ENCODE results near the gene PLXNA4. TPM values are rescaled to one million over a fixed set of nuclear protein-coding genes. Genes with fewer than 3 reads are reported as not detected.

PLXNA4 gene
- total and polyA plus RNA-seq, 12 donors = 0.83 to 17.0 (median 11.5) TPM

DNA sequence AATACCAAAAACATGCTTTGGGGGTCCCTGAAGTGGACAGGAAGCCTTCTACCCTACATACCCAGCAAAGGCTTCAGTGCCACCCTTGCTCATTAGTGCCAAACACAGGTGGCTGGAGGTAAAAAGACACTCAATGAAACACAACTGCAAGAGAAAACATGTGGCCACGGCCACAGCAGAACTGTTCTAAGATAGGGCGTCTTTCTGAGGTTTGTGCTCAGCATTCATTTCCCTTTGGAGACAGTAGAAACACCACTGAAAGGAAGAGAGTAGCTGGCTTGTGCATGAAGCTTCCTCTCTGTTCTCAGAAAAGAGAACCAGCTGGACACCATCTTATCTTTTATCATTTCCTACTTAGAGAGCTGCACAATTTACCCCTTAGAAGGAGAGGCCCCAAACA is 143.0 kb downstream of the PLXNA4 start:
- WGBS, 2 donors = 49 to 80% methylated on average over 2 of the region's 2 CpGs
- intact Hi-C loops (cut with DNase I) = no loop called here
- no peaks in the 10 kb centered on the region for H3K36me3 ChIP-seq
- peak overlapping the region in 1 of 10 donors; percentile 22 for H3K27ac ChIP-seq
- H3K9me3 ChIP-seq = no peaks in the 10 kb centered on the region
- TF ChIP-seq, protein P1, sequence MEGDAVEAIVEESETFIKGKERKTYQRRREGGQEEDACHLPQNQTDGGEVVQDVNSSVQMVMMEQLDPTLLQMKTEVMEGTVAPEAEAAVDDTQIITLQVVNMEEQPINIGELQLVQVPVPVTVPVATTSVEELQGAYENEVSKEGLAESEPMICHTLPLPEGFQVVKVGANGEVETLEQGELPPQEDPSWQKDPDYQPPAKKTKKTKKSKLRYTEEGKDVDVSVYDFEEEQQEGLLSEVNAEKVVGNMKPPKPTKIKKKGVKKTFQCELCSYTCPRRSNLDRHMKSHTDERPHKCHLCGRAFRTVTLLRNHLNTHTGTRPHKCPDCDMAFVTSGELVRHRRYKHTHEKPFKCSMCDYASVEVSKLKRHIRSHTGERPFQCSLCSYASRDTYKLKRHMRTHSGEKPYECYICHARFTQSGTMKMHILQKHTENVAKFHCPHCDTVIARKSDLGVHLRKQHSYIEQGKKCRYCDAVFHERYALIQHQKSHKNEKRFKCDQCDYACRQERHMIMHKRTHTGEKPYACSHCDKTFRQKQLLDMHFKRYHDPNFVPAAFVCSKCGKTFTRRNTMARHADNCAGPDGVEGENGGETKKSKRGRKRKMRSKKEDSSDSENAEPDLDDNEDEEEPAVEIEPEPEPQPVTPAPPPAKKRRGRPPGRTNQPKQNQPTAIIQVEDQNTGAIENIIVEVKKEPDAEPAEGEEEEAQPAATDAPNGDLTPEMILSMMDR (IDR thresholded peaks at IDR 0.05) = no peak
- no peak overlapping the region for H3K4me3 ChIP-seq
- DNase-seq = no peak
- H3K4me1 ChIP-seq = peaks cover 0 to 76% (median 40%) of the 10 kb centered on the region in 9 donors
- no peaks in the 10 kb centered on the region for H3K27me3 ChIP-seq
- no peak for ATAC-seq

DNA sequence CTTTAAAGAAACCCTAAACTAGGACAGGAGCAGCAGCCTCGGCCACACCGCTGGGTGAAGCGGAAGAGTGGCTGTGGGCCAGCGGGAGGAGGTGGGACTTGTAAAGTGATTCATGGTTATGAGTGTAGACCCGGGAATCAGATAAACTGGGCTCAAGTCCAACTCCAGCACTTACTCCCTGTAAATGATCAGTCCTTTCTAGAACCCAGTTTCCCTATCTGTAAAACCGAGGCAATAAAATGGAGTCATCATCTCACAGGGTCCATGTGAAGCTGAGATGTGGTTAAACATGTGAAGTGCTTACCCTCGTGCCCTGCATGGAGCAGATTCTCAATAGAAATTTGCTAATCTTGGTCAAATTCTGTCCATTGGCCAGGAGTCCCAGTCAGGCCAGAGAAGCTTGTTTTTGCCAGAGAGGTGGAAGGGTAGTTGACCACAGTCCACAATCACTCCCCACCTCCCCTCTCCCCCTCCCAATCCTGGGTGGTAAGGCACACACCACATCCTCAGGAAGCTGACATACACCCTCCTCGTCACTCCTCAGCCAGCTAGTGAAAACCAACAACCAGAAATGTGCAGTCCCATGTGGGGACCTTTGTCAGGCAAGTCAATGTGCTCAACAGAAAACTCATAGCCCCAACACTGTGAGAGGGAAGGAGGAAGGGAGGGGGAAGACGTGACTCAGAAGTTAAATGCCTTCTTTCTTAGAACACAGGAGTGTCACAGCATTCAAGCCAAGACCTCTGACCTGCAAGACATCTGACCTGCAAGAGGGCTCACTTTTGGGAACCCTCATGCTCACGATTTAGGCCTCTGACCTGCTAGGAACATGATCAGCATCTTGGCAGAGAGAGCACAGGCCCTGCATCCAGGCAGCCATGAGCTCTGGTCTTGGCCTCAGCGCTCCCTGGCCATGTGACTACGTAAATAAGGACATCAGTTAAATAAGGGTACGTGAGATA is 145.1 kb downstream of the PLXNA4 start:
- no peaks in the 10 kb centered on the region for H3K36me3 ChIP-seq
- no peaks in the 10 kb centered on the region for H3K9me3 ChIP-seq
- TF ChIP-seq, protein P1 (IDR thresholded peaks at IDR 0.05) = no peak
- no peaks in the 10 kb centered on the region for H3K27me3 ChIP-seq
- H3K4me3 ChIP-seq = no peak overlapping the region
- H3K4me1 ChIP-seq = peaks cover 0 to 58% (median 27%) of the 10 kb centered on the region in 9 donors
- WGBS, 2 donors = 59 to 65% methylated on average over 13 of the region's 13 CpGs
- H3K27ac ChIP-seq = peak overlapping the region in 3 of 10 donors; percentile 13 to 61 (median 23)
- intact Hi-C loops (cut with DNase I) = no loop called here
- peak in 1 of 2 donors; percentile 29 for DNase-seq
- peak in 5 of 8 donors; percentile 10 to 47 (median 23) for ATAC-seq

DNA sequence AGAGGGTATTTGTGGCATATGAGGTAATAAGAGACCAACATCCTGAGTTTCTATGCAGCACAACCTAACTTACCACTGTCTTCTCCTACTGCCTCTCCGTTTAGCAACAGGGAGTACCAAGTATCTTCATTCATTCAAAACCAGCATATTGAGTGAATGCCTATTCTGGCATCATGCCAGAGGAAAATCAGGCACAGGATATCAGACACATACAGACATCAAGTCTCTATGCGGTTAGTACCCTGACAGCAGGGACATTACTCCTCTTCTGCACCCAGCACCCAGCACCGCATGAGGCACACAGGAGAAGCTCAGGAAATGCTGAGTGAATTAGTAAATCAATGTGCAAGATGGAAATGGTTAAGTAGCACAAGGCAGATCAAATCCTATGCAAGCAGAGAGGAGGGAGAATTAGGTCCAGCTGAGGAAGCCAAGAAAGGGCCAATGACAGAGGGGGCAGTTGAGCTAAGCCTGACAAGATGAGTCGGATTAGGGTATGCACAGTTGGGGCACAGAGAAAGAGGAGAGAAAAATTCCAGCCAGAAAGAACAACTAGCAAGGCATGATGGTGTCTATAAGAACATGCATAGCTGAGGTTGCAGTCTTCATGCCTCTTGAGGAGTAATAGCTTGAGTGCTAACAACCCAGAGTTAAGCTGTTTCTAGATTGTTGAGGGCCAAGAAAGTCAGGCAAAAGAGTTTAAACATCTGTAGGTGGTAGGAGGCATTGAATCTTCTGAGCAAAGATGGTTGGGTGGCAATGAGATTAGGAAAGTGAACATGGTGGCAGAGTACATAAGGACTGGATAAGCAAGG is 146.0 kb downstream of the PLXNA4 start:
- intact Hi-C loops (cut with DNase I) = no loop called here
- 80 to 81% methylated on average over 4 of the region's 4 CpGs for WGBS, 2 donors
- peaks cover 0 to 49% (median 24%) of the 10 kb centered on the region in 9 donors for H3K4me1 ChIP-seq
- no peaks in the 10 kb centered on the region for H3K27me3 ChIP-seq
- TF ChIP-seq, protein P1 (IDR thresholded peaks at IDR 0.05) = no peak
- DNase-seq (no peak), ATAC-seq (no peak)
- H3K9me3 ChIP-seq = no peaks in the 10 kb centered on the region
- H3K4me3 ChIP-seq = no peak overlapping the region
- no peaks in the 10 kb centered on the region for H3K36me3 ChIP-seq
- H3K27ac ChIP-seq = peak overlapping the region in 1 of 10 donors; percentile 61

DNA sequence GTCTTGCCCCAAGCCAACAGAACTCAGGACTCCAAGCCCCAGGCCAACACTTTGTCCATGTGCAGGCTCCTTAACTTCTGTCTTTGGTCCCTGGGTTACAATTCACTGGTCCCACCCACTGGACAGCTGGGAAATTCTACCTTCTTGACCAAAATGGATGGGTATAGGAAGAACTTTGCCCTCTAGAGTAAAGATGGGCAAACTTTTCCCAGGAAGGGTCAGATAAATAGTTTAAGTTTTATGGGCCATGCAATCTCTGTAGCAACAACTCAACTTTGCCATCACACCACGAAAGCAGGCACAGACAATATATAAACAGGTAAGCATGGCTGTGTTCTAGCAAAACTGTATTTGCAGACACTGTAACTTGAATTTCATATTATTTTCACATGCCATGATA is 147.1 kb downstream of the PLXNA4 start:
- no peak overlapping the region for H3K4me3 ChIP-seq
- DNase-seq (no peak), ATAC-seq (no peak)
- 91 to 93% methylated on average over 1 of the region's 1 CpG for WGBS, 2 donors
- intact Hi-C loops (cut with DNase I) = no loop called here
- H3K9me3 ChIP-seq = no peaks in the 10 kb centered on the region
- H3K4me1 ChIP-seq = peaks cover 0 to 60% (median 32%) of the 10 kb centered on the region in 9 donors
- no peaks in the 10 kb centered on the region for H3K36me3 ChIP-seq
- H3K27ac ChIP-seq = no peak overlapping the region
- H3K27me3 ChIP-seq = no peaks in the 10 kb centered on the region
- TF ChIP-seq, protein P1 (IDR thresholded peaks at IDR 0.05) = no peak

Measured in heart right ventricle (tissue), 16 donors.